Endothelial cell of hepatic sinusoid (primary cell): Measurements from ENCODE around the gene PLAU.
"Not testable (repeated sequence)": the region's sequence is repeated elsewhere in the genome, so short reads cannot be mapped to it uniquely, and the experiment has no call there.

Experiments
- in situ Hi-C: cut with HindIII; loops from 2 replicates; pipeline ENCODE4 v1.10.0; 2017; ENCODE audit warnings: low sequenced_read_pairs

Gene PLAU

GRCh38 chr10:73916761-73917470 is 6.0 kb downstream of the PLAU start:
- in situ Hi-C loops, result no loop called here

GRCh38 chr10:73917566-73918305 is 6.8 kb downstream of the PLAU start:
- in situ Hi-C loops, result no loop called here

GRCh38 chr10:73919481-73919880 is 8.5 kb downstream of the PLAU start:
- in situ Hi-C loops, result not testable (repeated sequence)

- in situ Hi-C loops, result no loop called here
Measured at GRCh38 chr10:73920089-73920488, 9.2 kb downstream of the PLAU start.

DNA sequence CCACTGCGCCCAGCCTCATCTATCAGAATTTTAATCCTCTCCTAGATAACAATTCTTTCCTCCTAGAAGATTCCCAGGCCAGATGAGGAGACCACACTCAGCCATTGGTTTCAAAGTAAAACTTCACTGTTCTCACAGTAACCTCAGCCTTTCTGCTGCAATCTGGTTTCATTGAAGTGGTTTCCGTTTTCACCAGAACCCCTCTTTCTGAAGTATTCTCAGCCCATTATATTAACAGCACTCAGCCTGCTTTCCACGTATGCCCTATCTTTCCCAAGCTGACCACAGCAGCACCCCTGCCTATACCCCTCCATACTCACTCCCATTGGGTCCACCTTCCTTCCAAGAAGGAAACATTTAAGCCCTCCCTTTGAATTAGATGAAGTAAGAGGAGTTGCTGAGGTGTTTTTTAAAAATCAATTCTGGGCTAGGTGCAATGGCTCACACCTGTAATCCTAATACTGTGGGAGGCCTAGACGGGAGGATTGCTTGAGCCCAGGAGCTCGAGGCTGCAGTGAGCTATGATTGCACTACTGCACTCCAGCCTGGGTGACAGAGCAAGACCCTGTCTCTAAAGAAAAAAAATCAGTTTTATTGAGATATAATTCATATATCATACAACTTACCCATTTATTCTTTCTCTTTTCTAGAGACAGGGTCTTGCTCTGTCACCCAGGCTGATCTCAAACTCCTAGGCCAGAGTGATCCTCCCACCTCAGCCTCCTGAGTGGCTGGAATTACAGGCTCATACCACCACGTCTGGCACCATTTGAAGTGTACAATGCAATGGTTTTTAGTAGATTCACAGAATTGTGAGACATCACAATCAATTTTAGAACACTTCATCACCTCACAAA is 11.3 kb downstream of the PLAU start:
- in situ Hi-C loops, result no loop called here

GRCh38 chr10:73922864-73923133 is 11.9 kb downstream of the PLAU start:
- in situ Hi-C loops, result no loop called here

- in situ Hi-C loops, result no loop called here
Measured at GRCh38 chr10:73923935-73924598, 13.1 kb downstream of the PLAU start.

- in situ Hi-C loops, result no loop called here
Measured at GRCh38 chr10:73924935-73925334, 14.0 kb downstream of the PLAU start.

- in situ Hi-C loops, result no loop called here
Measured at GRCh38 chr10:73925539-73925938, 14.6 kb downstream of the PLAU start.

GRCh38 chr10:73926152-73926764 is 15.3 kb downstream of the PLAU start:
- in situ Hi-C loops, result no loop called here

- in situ Hi-C loops, result not testable (repeated sequence)
Measured at GRCh38 chr10:73930630-73931327, 19.8 kb downstream of the PLAU start.

DNA sequence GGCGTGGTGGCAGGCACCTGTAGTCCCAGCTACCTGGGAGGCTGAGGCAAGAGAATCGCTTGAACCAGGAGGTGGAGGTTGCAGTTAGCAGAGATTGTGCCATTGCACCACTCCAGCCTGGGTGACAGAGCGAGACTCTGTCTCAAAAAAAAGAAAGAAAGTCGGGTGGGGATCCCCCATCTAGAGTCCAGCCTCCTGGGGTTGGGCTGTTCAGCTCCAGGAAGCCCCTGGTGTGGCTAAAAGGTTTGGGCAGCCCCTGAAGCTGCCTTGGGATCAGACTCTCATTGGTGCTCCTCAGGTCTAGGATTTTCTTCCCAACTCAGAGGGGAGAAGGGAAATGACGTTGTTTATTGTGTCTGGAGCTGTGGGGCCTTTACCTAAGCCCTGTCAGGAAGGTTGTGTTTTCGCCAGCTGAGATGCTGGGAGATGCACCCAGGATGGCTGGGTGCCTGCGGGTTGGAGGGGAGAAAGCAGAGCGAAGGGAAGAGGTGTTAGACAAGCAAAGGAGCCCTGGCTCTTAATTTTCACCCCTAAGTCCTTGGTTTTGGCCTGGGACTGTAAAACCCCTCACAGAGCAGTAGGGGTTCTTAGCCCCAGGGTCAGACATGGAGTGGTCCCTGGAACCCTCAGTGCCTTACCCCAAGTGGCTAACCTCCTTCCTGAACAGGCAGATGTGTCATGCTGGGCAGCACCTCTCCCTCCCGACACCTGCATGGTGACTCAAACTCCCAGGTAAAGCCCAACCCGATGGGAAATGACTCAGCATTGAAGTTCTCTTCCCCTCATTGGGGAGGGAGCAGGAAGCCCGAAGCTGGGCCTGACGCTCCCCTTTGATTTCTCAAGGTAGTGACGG is 21.1 kb downstream of the PLAU start:
- in situ Hi-C loops, result no loop called here

- in situ Hi-C loops, result no loop called here
Measured at GRCh38 chr10:73932620-73933112, 21.7 kb downstream of the PLAU start.

DNA sequence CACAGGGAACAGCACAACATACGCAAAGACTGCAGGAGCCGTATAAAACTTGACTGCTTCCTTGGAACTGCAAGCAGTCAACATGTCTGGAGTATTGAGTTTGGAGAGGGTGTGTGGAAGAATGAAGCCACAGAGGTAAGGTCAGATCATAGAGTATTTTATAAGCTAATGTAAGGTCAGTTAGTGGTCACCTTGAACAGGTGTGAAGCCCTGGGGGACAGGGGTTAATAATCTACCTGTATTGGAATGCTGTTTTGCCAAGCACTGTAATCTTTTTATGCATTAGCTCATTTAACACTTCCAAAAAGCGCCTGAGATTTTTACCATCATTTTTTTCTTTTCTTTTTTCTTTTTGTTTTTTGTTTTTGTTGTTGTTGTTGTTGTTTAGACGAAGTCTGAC is 23.1 kb downstream of the PLAU start:
- in situ Hi-C loops, result no loop called here

- in situ Hi-C loops, result no loop called here
Measured at GRCh38 chr10:73935895-73936294, 25.0 kb downstream of the PLAU start.

GRCh38 chr10:73937333-73938043 is 26.6 kb downstream of the PLAU start:
- in situ Hi-C loops, result no loop called here

DNA sequence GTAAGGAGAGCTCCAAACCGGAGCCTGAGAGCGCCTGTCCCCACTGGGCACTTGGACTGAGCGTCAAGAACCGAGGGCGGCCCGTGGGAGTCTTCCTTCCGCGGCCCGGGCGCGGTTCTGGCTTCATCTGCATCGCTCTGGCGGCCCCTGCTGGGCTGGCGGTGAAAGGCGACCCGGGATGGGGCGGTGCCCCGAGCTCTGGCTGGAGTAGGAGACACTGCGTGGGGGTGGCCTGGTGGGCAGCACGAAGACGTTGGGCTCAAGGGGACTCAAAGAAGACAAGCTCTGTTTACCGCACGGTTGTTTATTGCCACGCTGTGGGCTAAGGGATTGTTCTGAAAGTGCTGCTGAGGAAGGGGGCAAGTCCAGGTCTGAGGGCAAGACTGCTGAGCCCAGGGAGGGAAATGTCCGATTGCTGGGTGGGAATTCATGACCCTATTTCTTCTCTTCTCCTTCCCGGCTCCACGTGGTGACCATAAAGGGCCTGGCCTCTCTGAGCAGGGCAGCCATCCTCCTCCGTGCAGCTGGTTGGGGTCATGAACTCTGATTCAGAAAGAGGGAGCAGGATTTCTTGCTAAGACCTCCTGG is 29.8 kb downstream of the PLAU start:
- in situ Hi-C loops, result no loop called here

- in situ Hi-C loops, result no loop called here
Measured at GRCh38 chr10:73941300-73941699, 30.4 kb downstream of the PLAU start.
